GM12878 (cell line): ENCODE measurements around the gene PCSK2. TPM values are rescaled to one million over a fixed set of nuclear protein-coding genes. Genes with fewer than 3 reads are reported as not detected.

Experiments
- ATAC-seq: fragments of 200-7000 bp; cut with Tn5 transposase; 3 replicates; pipeline ENCODE4 v1.9.1; 2020; ENCODE audit warnings: mild to moderate bottlenecking, moderate library complexity
- BruUV-seq: library from RNA; stranded (reverse); fragments of 400-500 nt; replicated peaks from 2 replicates; lab custom pipeline; 2021; lab: Mats Ljungman, UMichigan
- CTCF ChIA-PET: fragments of 300-600 bp; sonication (Branson Sonifier 250); formaldehyde crosslinking; extraction: SDS; loops from one replicate; lab custom pipeline; 2021; ENCODE audit warnings: inconsistent platforms; lab: Yijun Ruan, JAX
- POLR2A ChIA-PET: fragments of 350-600 bp; formaldehyde crosslinking; extraction: SDS; loops from one replicate; lab custom pipeline; 2021; ENCODE audit warnings: inconsistent platforms; lab: Charles Lee
- RAD21 ChIA-PET: fragments of 300-600 bp; sonication (Branson Sonifier 250); formaldehyde crosslinking; loops from one replicate; lab custom pipeline; 2023; ENCODE audit warnings: antibody characterized with exemption; ENCODE audit not compliant: unreplicated experiment; lab: Charles Lee
- SMC1A ChIA-PET: fragments of 300-600 bp; sonication (Branson Sonifier 250); formaldehyde crosslinking; loops from one replicate; lab custom pipeline; 2023; ENCODE audit not compliant: unreplicated experiment, uncharacterized antibody; lab: Charles Lee
- DNase-seq: peaks from one replicate; pipeline ENCODE4 v3.0.0-alpha.2; 2011; ENCODE audit warnings: low read depth, low spot score
- FAIRE-seq: peaks from 3 replicates; lab custom pipeline; 2011; peaks lifted over from hg19 to GRCh38; lab: Jason Lieb, UNC
- H2AFZ ChIP-seq: 2 replicates; pipeline ENCODE4 v1.6.0; 2011; ENCODE audit warnings: low read depth, low read length, control low read depth; ENCODE audit not compliant: control insufficient read depth
- H3K27ac ChIP-seq: 2 replicates; pipeline ENCODE4 v1.5.1; 2011; ENCODE audit warnings: control low read depth; ENCODE audit not compliant: control insufficient read depth, insufficient read depth
- H3K27me3 ChIP-seq, 2 experiments: replicated peaks in 1 of 2; 2 replicates each; pipeline versions ENCODE4 v1.6.0 to v1.6.1; 2011; ENCODE audit warnings: low read length in 1 of 2; ENCODE audit not compliant: control insufficient read depth in 2 of 2, insufficient read depth in 2 of 2
- H3K36me3 ChIP-seq, 2 experiments: 2 replicates each; pipeline ENCODE4 v1.5.1; 2011; ENCODE audit warnings: low read length in 1 of 2; ENCODE audit not compliant: control insufficient read depth in 2 of 2, insufficient read depth in 2 of 2
- H3K4me1 ChIP-seq: 2 replicates; pipeline ENCODE4 v1.6.1; 2011; ENCODE audit warnings: mild to moderate bottlenecking, low read length, moderate library complexity, mixed read lengths; ENCODE audit not compliant: control insufficient read depth, insufficient read depth
- H3K4me2 ChIP-seq: 2 replicates; pipeline ENCODE4 v1.6.0; 2011; ENCODE audit warnings: control low read depth; ENCODE audit not compliant: control insufficient read depth, insufficient read depth
- H3K4me3 ChIP-seq: fragments of 200-600 bp; sonication (generic); 2 replicates; pipeline ENCODE4 v1.5.1; 2016
- H3K79me2 ChIP-seq: 2 replicates; pipeline ENCODE4 v1.6.0; 2011; ENCODE audit warnings: low read length; ENCODE audit not compliant: control insufficient read depth, insufficient read depth
- H3K9ac ChIP-seq: 2 replicates; pipeline ENCODE4 v1.8.0; 2011; ENCODE audit warnings: low read length, control low read depth, mixed read lengths; ENCODE audit not compliant: control insufficient read depth, insufficient read depth
- H3K9me3 ChIP-seq: replicated peaks from 3 replicates; pipeline ENCODE4 v1.5.1; 2011; ENCODE audit warnings: mild to moderate bottlenecking, low read length; ENCODE audit not compliant: control insufficient read depth, insufficient read depth
- H4K20me1 ChIP-seq: 2 replicates; pipeline ENCODE4 v1.6.0; 2011; ENCODE audit not compliant: control insufficient read depth, insufficient read depth
- EED ChIP-seq: sonication (generic); IDR thresholded peaks from 2 replicates; pipeline ENCODE4 v1.6.1; 2016; ENCODE audit warnings: antibody characterized with exemption, low read depth
- HDAC6 ChIP-seq: fragments of 200-600 bp; sonication (generic); IDR thresholded peaks from one replicate; pipeline ENCODE4 v1.8.0; 2017; ENCODE audit warnings: antibody characterized with exemption; ENCODE audit not compliant: unreplicated experiment
- NFIC ChIP-seq: IDR thresholded peaks from 2 replicates; pipeline ENCODE4 v1.6.1; 2012; ENCODE audit warnings: low read depth, mild to moderate bottlenecking, inconsistent platforms, low read length, moderate library complexity
- TCF12 ChIP-seq: IDR thresholded peaks from 2 replicates; pipeline ENCODE4 v1.6.1; 2011; ENCODE audit warnings: low read depth, mild to moderate bottlenecking, low read length
- TCF3 ChIP-seq: IDR thresholded peaks from 2 replicates; pipeline ENCODE4 v1.6.1; 2012; ENCODE audit warnings: low read depth, mild to moderate bottlenecking, low read length, borderline replicate concordance; ENCODE audit not compliant: insufficient read depth
- ZNF217 ChIP-seq: fragments of 450-650 bp; IDR thresholded peaks from 2 replicates; pipeline ENCODE4 v1.6.1; 2017; ENCODE audit warnings: antibody characterized with exemption, mild to moderate bottlenecking
- WGBS: methylation state at CpG from one replicate; pipeline ENCODE4 v1.1.6; 2016; ENCODE audit warnings: low lambda C conversion rate; ENCODE audit not compliant: insufficient replicate concordance, insufficient coverage; ENCODE audit errors: missing lambda C conversion rate; 5-methylcytosine and 5-hydroxymethylcytosine counted together
- in situ Hi-C: fragments of 300-500 bp; cut with MboI; formaldehyde crosslinking; loops from 9 replicates; pipeline ENCODE4 v1.14.3; 2018; ENCODE audit warnings: mixed read lengths
- intact Hi-C: fragments of 100-400 bp; cut with micrococcal nuclease; formaldehyde crosslinking; loops from one replicate; pipeline ENCODE4 v1.14.2; 2022; ENCODE audit not compliant: unreplicated experiment
- polyA plus RNA-seq, 11 experiments: library from polyadenylated mRNA; depleted of rRNA in 4 of 11; unstranded in 6 of 11; stranded (reverse) in 5 of 11; fragments of >200 nt; fragmentation: Nextera tagmentation in 4 of 11; fragmentation: Illumina TruSeq in 1 of 11; extraction: Ambion mirVana in 4 of 11; extraction: Trizol in 1 of 11; gene quantifications; 1 replicate in 1 of 11; 2 replicates in 10 of 11; pipeline versions ENCODE4 v1.2.1 to v1.2.3, GENCODE V29; 2011 to 2016; ENCODE audit warnings: inconsistent platforms in 2 of 11, missing spikeins in 2 of 11, low read depth in 1 of 11
- total RNA-seq, 4 experiments: library from RNA; depleted of rRNA in 3 of 4; stranded (reverse); fragments of >200 nt in 3 of 4; fragmentation: Illumina TruSeq in 1 of 4; extraction: Trizol in 1 of 4; gene quantifications; 2 replicates each; pipeline versions ENCODE4 v1.2.1 to v1.2.3, GENCODE V29; 2013 to 2021
- TF ChIP-seq, protein P1 (sequence below): fragments of 450-650 bp; IDR thresholded peaks from 2 replicates; pipeline ENCODE4 v1.6.1; 2016; ENCODE audit warnings: mild to moderate bottlenecking, moderate library complexity, borderline replicate concordance
- TF ChIP-seq, protein P2 (sequence below): IDR thresholded peaks from 2 replicates; pipeline ENCODE4 v1.6.1; 2012; ENCODE audit warnings: low read depth, low read length, improper control_type of control experiment

Gene PCSK2
- total and polyA plus RNA-seq, 10 of the 15 experiments (the other 5 are each of a cell fraction or from before 2014, with no cell fraction given), result not detected

GRCh38 chr20:17202030-17202429 lies 24.8 kb upstream of the PCSK2 start:
- ChIA-PET POLR2A (no interaction called here), CTCF (no interaction called here), RAD21 (no interaction called here), SMC1A (no interaction called here)
- TF ChIP-seq ZNF217, result no peak
- TF ChIP-seq EED, result no peak
- no peak for TF ChIP-seq TCF12
- TF ChIP-seq, protein P1, sequence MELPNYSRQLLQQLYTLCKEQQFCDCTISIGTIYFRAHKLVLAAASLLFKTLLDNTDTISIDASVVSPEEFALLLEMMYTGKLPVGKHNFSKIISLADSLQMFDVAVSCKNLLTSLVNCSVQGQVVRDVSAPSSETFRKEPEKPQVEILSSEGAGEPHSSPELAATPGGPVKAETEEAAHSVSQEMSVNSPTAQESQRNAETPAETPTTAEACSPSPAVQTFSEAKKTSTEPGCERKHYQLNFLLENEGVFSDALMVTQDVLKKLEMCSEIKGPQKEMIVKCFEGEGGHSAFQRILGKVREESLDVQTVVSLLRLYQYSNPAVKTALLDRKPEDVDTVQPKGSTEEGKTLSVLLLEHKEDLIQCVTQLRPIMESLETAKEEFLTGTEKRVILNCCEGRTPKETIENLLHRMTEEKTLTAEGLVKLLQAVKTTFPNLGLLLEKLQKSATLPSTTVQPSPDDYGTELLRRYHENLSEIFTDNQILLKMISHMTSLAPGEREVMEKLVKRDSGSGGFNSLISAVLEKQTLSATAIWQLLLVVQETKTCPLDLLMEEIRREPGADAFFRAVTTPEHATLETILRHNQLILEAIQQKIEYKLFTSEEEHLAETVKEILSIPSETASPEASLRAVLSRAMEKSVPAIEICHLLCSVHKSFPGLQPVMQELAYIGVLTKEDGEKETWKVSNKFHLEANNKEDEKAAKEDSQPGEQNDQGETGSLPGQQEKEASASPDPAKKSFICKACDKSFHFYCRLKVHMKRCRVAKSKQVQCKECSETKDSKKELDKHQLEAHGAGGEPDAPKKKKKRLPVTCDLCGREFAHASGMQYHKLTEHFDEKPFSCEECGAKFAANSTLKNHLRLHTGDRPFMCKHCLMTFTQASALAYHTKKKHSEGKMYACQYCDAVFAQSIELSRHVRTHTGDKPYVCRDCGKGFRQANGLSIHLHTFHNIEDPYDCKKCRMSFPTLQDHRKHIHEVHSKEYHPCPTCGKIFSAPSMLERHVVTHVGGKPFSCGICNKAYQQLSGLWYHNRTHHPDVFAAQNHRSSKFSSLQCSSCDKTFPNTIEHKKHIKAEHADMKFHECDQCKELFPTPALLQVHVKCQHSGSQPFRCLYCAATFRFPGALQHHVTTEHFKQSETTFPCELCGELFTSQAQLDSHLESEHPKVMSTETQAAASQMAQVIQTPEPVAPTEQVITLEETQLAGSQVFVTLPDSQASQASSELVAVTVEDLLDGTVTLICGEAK, result no peak
- no peak for TF ChIP-seq TCF3
- TF ChIP-seq NFIC, result no peak
- TF ChIP-seq HDAC6, result no peak
- TF ChIP-seq, protein P2, sequence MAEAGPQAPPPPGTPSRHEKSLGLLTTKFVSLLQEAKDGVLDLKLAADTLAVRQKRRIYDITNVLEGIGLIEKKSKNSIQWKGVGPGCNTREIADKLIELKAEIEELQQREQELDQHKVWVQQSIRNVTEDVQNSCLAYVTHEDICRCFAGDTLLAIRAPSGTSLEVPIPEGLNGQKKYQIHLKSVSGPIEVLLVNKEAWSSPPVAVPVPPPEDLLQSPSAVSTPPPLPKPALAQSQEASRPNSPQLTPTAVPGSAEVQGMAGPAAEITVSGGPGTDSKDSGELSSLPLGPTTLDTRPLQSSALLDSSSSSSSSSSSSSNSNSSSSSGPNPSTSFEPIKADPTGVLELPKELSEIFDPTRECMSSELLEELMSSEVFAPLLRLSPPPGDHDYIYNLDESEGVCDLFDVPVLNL, result no peak
- Histone ChIP-seq H3K4me1 (no peaks in the 10 kb centered on the region), H3K79me2 (no peaks in the 10 kb centered on the region), H3K4me2 (no peak overlapping the region), H3K36me3 (no peaks in the 10 kb centered on the region), H3K4me3 (no peak overlapping the region), H3K27ac (no peak overlapping the region), H3K27me3 (peaks cover 0 to 3% of the 10 kb centered on the region in 2 experiments; a peak in 1 of 4 replicates), H4K20me1 (no peaks in the 10 kb centered on the region), H3K9me3 (no peaks in the 10 kb centered on the region), H2AFZ (no peak overlapping the region), H3K9ac (no peak overlapping the region)
- in situ Hi-C loops, result no loop called here
- no peak for DNase-seq
- BruUV-seq, result no TSS peak
- intact Hi-C loops, result no loop called here
- FAIRE-seq, result no peak
- ATAC-seq, result no peak
- 0% methylated on average over 2 of the region's 2 CpGs for WGBS
